ENCODE results near the gene THAP8.
A peak's percentile ranks its signal among the peaks of the same experiment; 100 is the strongest.

Gene THAP8

DNA sequence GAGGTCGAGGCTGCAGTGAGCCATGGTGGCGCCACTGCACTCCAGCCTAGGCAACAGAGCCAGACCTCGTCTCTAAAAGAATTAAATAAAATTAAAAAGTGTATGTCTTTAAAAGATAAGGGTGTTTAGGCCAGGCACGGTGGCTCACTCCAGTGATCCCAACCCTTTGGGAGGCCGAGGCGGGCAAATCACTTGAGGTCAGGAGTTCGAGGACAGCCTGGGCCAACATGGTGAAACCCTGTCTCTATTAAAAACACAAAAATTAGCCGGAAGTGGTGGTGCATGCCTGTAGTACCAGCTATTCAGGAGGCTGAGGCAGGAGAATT is 66.6 kb downstream of the THAP8 start:
- Histone ChIP-seq H3K27me3 (peaks cover 76% of the 10 kb centered on the region), H3K4me3 (ENCODE audit: low read depth in 1 of 2, low read length in 1 of 2) (peak overlapping the region; percentile 5 to 50)

DNA sequence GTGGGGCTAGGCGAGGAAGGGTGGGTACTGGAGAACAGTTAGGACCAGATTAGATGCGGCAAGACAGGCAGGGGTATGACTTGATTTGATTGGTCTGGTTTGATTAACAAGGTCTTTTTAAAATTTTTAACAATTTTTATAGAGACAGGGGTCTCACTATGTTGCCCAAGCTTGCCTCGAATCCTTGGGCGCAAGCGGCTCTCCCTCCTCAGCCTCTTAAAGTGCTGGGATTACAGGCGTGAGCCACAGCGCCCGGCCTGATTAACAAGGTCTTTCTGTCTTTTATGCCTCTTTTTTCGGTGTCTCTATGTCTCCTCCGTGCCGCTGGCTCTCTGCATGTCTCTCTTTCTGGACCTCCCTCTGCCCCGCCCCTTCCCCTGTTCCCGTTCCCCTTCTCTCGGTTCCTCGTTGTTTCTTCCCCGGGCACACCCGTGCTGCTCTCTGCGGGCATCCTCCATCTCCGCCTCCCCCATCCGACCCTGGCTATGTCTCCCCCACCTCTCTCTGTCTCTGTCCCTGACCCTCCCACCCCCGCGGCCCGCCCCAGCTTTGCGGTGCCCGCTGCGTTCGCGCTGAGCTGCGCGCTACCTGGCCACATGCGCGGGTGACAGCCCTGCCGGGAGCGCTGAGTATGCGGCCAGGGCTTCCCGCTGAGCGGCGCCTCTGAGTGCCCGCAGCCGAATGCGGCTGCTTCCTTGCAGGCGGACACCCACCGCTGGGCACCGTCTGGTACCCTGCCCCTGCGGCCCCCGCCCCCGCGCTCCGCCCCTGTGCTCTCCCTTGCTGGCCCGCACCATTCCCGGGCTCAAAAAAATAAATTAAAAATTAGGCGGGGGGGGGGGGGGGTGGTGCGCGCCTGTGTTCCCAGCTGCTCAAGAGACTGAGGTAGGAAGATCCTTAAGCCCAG is 67.2 kb downstream of the THAP8 start:
- Histone ChIP-seq H3K9me3 (no peaks in the 10 kb centered on the region), H3K4me3 (ENCODE audit: low read depth in 1 of 2, low read length in 1 of 2) (peak overlapping the region; percentile 42 to 50), H3K4me1 (ENCODE audit: control insufficient read depth in 1 of 2, insufficient read depth in 1 of 2, low read depth in 1 of 2, low read length in 1 of 2) (peaks cover 2 to 6% of the 10 kb centered on the region in 2 experiments), H3K27ac (no peak overlapping the region), H3K36me3 (no peaks in the 10 kb centered on the region), H3K27me3 (peaks cover 81% of the 10 kb centered on the region)
- TF ChIP-seq, protein P1, sequence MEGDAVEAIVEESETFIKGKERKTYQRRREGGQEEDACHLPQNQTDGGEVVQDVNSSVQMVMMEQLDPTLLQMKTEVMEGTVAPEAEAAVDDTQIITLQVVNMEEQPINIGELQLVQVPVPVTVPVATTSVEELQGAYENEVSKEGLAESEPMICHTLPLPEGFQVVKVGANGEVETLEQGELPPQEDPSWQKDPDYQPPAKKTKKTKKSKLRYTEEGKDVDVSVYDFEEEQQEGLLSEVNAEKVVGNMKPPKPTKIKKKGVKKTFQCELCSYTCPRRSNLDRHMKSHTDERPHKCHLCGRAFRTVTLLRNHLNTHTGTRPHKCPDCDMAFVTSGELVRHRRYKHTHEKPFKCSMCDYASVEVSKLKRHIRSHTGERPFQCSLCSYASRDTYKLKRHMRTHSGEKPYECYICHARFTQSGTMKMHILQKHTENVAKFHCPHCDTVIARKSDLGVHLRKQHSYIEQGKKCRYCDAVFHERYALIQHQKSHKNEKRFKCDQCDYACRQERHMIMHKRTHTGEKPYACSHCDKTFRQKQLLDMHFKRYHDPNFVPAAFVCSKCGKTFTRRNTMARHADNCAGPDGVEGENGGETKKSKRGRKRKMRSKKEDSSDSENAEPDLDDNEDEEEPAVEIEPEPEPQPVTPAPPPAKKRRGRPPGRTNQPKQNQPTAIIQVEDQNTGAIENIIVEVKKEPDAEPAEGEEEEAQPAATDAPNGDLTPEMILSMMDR (IDR thresholded peaks at IDR 0.05) = no peak

More for the DNA sequence above, 66.6 kb downstream of the THAP8 start:
- TF ChIP-seq, protein P1 (IDR thresholded peaks at IDR 0.05) = no peak
- H3K4me1 ChIP-seq (ENCODE audit: control insufficient read depth in 1 of 2, insufficient read depth in 1 of 2, low read depth in 1 of 2, low read length in 1 of 2) = peaks cover 2 to 6% of the 10 kb centered on the region in 2 experiments
- H3K9me3 ChIP-seq = no peaks in the 10 kb centered on the region
- no peaks in the 10 kb centered on the region for H3K36me3 ChIP-seq
- H3K27ac ChIP-seq = no peak overlapping the region

DNA sequence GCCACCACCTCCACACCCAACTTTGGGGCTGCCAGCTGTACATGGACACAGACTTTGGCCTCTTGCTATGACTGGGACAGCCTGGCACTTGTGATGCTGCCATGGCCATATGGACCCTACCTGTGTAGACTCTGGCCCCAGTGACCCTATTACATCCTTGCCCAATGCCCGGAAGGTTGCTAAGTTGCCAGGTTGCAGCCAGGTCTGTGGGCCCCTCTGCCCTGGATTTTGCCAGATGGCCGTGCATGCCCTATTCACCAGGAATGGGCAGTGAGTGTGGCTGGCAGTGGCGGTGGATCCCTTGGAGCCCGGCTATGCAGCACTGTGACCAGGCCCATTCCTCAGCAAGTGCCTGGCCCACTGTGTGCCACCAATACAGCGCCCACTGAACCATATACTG is 68.0 kb downstream of the THAP8 start:
- Histone ChIP-seq H3K36me3 (no peaks in the 10 kb centered on the region), H3K4me1 (ENCODE audit: control insufficient read depth in 1 of 2, insufficient read depth in 1 of 2, low read depth in 1 of 2, low read length in 1 of 2) (peaks cover 2 to 6% of the 10 kb centered on the region in 2 experiments), H3K27ac (no peak overlapping the region), H3K27me3 (peaks cover 88% of the 10 kb centered on the region), H3K9me3 (no peaks in the 10 kb centered on the region), H3K4me3 (ENCODE audit: low read depth in 1 of 2, low read length in 1 of 2) (no peak overlapping the region)
- TF ChIP-seq, protein P1 (IDR thresholded peaks at IDR 0.05) = no peak
